ENCODE data around the gene NUDT1.

Gene NUDT1

GRCh38 chr7:2218444-2218785 is 23.6 kb upstream of the NUDT1 start:
- H3K9me2 ChIP-seq (ENCODE audit: low read depth, low read length), result no peaks in the 10 kb centered on the region
- no peak for TF ChIP-seq EZH2 (IDR thresholded peaks at IDR 0.05; ENCODE audit: borderline replicate concordance, low read length)
- TF ChIP-seq, protein P1, sequence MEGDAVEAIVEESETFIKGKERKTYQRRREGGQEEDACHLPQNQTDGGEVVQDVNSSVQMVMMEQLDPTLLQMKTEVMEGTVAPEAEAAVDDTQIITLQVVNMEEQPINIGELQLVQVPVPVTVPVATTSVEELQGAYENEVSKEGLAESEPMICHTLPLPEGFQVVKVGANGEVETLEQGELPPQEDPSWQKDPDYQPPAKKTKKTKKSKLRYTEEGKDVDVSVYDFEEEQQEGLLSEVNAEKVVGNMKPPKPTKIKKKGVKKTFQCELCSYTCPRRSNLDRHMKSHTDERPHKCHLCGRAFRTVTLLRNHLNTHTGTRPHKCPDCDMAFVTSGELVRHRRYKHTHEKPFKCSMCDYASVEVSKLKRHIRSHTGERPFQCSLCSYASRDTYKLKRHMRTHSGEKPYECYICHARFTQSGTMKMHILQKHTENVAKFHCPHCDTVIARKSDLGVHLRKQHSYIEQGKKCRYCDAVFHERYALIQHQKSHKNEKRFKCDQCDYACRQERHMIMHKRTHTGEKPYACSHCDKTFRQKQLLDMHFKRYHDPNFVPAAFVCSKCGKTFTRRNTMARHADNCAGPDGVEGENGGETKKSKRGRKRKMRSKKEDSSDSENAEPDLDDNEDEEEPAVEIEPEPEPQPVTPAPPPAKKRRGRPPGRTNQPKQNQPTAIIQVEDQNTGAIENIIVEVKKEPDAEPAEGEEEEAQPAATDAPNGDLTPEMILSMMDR (IDR thresholded peaks at IDR 0.05; ENCODE audit: low read length), result no peak
- no peaks in the 10 kb centered on the region for H3K27me3 ChIP-seq (ENCODE audit: insufficient read depth, low read length)
- H3K4me1 ChIP-seq (ENCODE audit: insufficient read depth, low read length, severe bottlenecking), result no peaks in the 10 kb centered on the region
- H3K9me3 ChIP-seq (ENCODE audit: low read length), result no peaks in the 10 kb centered on the region
- no peak overlapping the region for H3K4me3 ChIP-seq (ENCODE audit: low read depth, low read length, poor library complexity, severe bottlenecking)
- H4K20me1 ChIP-seq (ENCODE audit: insufficient read depth, low read length), result no peaks in the 10 kb centered on the region
- peaks cover 79% of the 10 kb centered on the region for H3K36me3 ChIP-seq (ENCODE audit: insufficient read depth, low read length)
- H3K9ac ChIP-seq (ENCODE audit: low read length), result no peak overlapping the region
- no peak overlapping the region for H3K27ac ChIP-seq (ENCODE audit: low read depth, low read length, poor library complexity, severe bottlenecking)
- no peak overlapping the region for H3K4me2 ChIP-seq (ENCODE audit: low read length)
- no peaks in the 10 kb centered on the region for H3K79me2 ChIP-seq (ENCODE audit: insufficient read depth, low read length)
- H3F3A ChIP-seq (ENCODE audit: insufficient read depth, low read length), result no peaks in the 10 kb centered on the region
- no peak overlapping the region for H2AFZ ChIP-seq (ENCODE audit: low read length)

- Histone ChIP-seq H4K20me1 (ENCODE audit: insufficient read depth, low read length) (no peaks in the 10 kb centered on the region), H3K4me2 (ENCODE audit: low read length) (no peak overlapping the region), H3K4me1 (ENCODE audit: insufficient read depth, low read length, severe bottlenecking) (no peaks in the 10 kb centered on the region), H3K9me2 (ENCODE audit: low read depth, low read length) (no peaks in the 10 kb centered on the region), H3K79me2 (ENCODE audit: insufficient read depth, low read length) (no peaks in the 10 kb centered on the region), H3K27me3 (ENCODE audit: insufficient read depth, low read length) (no peaks in the 10 kb centered on the region), H3K9me3 (ENCODE audit: low read length) (no peaks in the 10 kb centered on the region), H3K36me3 (ENCODE audit: insufficient read depth, low read length) (peaks cover 77% of the 10 kb centered on the region), H2AFZ (ENCODE audit: low read length) (no peak overlapping the region), H3F3A (ENCODE audit: insufficient read depth, low read length) (no peaks in the 10 kb centered on the region), H3K4me3 (ENCODE audit: low read depth, low read length, poor library complexity, severe bottlenecking) (no peak overlapping the region), H3K27ac (ENCODE audit: low read depth, low read length, poor library complexity, severe bottlenecking) (no peak overlapping the region), H3K9ac (ENCODE audit: low read length) (no peak overlapping the region)
- TF ChIP-seq, protein P1 (IDR thresholded peaks at IDR 0.05; ENCODE audit: low read length), result no peak
- no peak for TF ChIP-seq EZH2 (IDR thresholded peaks at IDR 0.05; ENCODE audit: borderline replicate concordance, low read length)
These were observed 22.9 kb upstream of the NUDT1 start for GRCh38 chr7:2219136-2219535.

- no peaks in the 10 kb centered on the region for H3K9me2 ChIP-seq (ENCODE audit: low read depth, low read length)
- H3K27ac ChIP-seq (ENCODE audit: low read depth, low read length, poor library complexity, severe bottlenecking), result no peak overlapping the region
- no peak overlapping the region for H3K4me3 ChIP-seq (ENCODE audit: low read depth, low read length, poor library complexity, severe bottlenecking)
- no peak overlapping the region for H3K4me2 ChIP-seq (ENCODE audit: low read length)
- no peaks in the 10 kb centered on the region for H3K27me3 ChIP-seq (ENCODE audit: insufficient read depth, low read length)
- peaks cover 73% of the 10 kb centered on the region for H3K36me3 ChIP-seq (ENCODE audit: insufficient read depth, low read length)
- no peaks in the 10 kb centered on the region for H4K20me1 ChIP-seq (ENCODE audit: insufficient read depth, low read length)
- no peak overlapping the region for H2AFZ ChIP-seq (ENCODE audit: low read length)
- no peak overlapping the region for H3K9ac ChIP-seq (ENCODE audit: low read length)
- TF ChIP-seq, protein P1 (IDR thresholded peaks at IDR 0.05; ENCODE audit: low read length), result no peak
- no peak for TF ChIP-seq EZH2 (IDR thresholded peaks at IDR 0.05; ENCODE audit: borderline replicate concordance, low read length)
- H3K9me3 ChIP-seq (ENCODE audit: low read length), result no peaks in the 10 kb centered on the region
- no peaks in the 10 kb centered on the region for H3K79me2 ChIP-seq (ENCODE audit: insufficient read depth, low read length)
- H3K4me1 ChIP-seq (ENCODE audit: insufficient read depth, low read length, severe bottlenecking), result no peaks in the 10 kb centered on the region
- H3F3A ChIP-seq (ENCODE audit: insufficient read depth, low read length), result no peaks in the 10 kb centered on the region
These were observed 22.4 kb upstream of the NUDT1 start for GRCh38 chr7:2219606-2220005.
